Upper lobe of left lung (tissue), 4 donors: ENCODE results near the gene OXNAD1.

ENCODE experiments used
- CTCF ChIP-seq, 6 experiments: fragments of 450-650 bp in 4 of 6; fragments of 200-600 bp in 2 of 6; sonication (generic) in 2 of 6; IDR thresholded peaks; one replicate each; pipeline ENCODE4 v1.5.1; 2016 to 2019; ENCODE audit warnings: antibody characterized with exemption in 6 of 6
- EP300 ChIP-seq, 4 donors: sonication (generic); formaldehyde crosslinking; IDR thresholded peaks; one replicate each; pipeline ENCODE4 v1.5.1; 2017; ENCODE audit warnings: antibody characterized with exemption in 4 of 4, control low read depth in 2 of 4
- POLR2A ChIP-seq, 4 donors: fragments of 450-650 bp; IDR thresholded peaks; one replicate each; pipeline ENCODE4 v1.5.1; 2016 to 2017; ENCODE audit warnings: antibody characterized with exemption in 4 of 4, mild to moderate bottlenecking in 2 of 4

DNA sequence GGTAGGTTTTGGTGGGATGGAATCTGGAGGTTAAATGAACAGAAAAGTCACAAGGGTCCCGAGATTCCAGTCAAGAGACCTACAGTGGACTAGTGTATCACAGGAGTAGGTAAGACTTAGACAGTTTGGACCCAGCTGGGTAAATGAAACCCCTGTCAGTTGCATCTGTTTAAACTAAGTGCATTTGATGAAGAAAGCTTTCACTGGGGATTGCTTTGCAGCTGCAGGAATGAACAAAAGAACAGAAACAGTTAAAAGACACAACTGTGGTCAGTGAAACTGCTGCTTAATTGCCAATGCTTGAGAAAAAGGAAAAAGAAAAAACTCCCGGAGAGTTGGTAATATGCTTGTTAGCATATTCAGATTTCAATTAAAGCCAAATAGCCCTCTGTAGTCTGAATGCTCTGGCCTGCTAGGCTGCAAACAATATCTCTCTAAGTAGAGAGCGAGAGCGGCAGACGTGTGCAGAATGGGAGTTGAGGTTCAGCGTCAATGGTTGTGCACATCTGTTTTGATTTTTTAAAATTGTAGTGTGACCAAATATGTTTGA, 37.1 kb downstream of the OXNAD1 start:
- TF ChIP-seq EP300 (IDR thresholded peaks at IDR 0.05) (no peak), POLR2A (IDR thresholded peaks at IDR 0.05) (no peak), CTCF (IDR thresholded peaks at IDR 0.05) (no peak)
